Spleen (tissue), 11 donors: ENCODE results near the gene PRR15. TPM values are rescaled to one million over a fixed set of nuclear protein-coding genes. Genes with fewer than 3 reads are reported as not detected.

Source experiments
- DNase-seq: peaks from one replicate; pipeline ENCODE4 v3.0.0-alpha.2; 2020
- H3K27ac ChIP-seq, 8 donors: fragments of 200-600 bp; sonication (generic) in 7 of 8; 1 replicate in 4 of 8; 2 replicates in 4 of 8; pipeline versions ENCODE4 v1.5.0 to v1.8.0; 2016 to 2021; ENCODE audit warnings: inconsistent platforms in 4 of 8, mild to moderate bottlenecking in 4 of 8, moderate library complexity in 1 of 8
- H3K27me3 ChIP-seq, 7 donors: fragments of 200-600 bp; sonication (generic) in 6 of 7; replicated peaks in 1 of 7; 1 replicate in 4 of 7; 2 replicates in 3 of 7; pipeline versions ENCODE4 v1.5.0 to v1.8.0; 2016 to 2021; ENCODE audit warnings: inconsistent platforms in 3 of 7, mild to moderate bottlenecking in 1 of 7
- H3K36me3 ChIP-seq, 6 donors: fragments of 200-600 bp; sonication (generic) in 5 of 6; 1 replicate in 4 of 6; 2 replicates in 2 of 6; pipeline versions ENCODE4 v1.5.0 to v1.8.0; 2016 to 2021; ENCODE audit warnings: inconsistent platforms in 2 of 6
- H3K4me1 ChIP-seq, 6 donors: fragments of 200-600 bp; sonication (generic) in 5 of 6; 1 replicate in 3 of 6; 2 replicates in 3 of 6; pipeline versions ENCODE4 v1.5.0 to v1.8.0; 2016 to 2021; ENCODE audit warnings: inconsistent platforms in 3 of 6
- H3K4me3 ChIP-seq, 8 donors: fragments of 200-600 bp; sonication (generic) in 7 of 8; 1 replicate in 4 of 8; 2 replicates in 4 of 8; pipeline versions ENCODE4 v1.5.0 to v1.8.0; 2016 to 2021; ENCODE audit warnings: inconsistent platforms in 4 of 8, mild to moderate bottlenecking in 4 of 8, moderate library complexity in 2 of 8
- H3K9me3 ChIP-seq, 8 donors: fragments of 200-600 bp; sonication (generic) in 7 of 8; 1 replicate in 4 of 8; 2 replicates in 4 of 8; pipeline versions ENCODE4 v1.5.0 to v1.8.0; 2016 to 2021; ENCODE audit warnings: inconsistent platforms in 4 of 8
- CTCF ChIP-seq, 11 experiments: fragments of 200-600 bp in 7 of 11; fragments of 450-650 bp in 4 of 11; sonication (generic) in 4 of 11; IDR thresholded peaks in 8 of 11; conservative IDR thresholded peaks in 3 of 11; 1 replicate in 7 of 11; 2 replicates in 4 of 11; pipeline versions ENCODE4 v1.4.0 to v1.8.0; 2016 to 2021; ENCODE audit warnings: antibody characterized with exemption in 11 of 11, inconsistent platforms in 4 of 11, mild to moderate bottlenecking in 1 of 11
- POLR2A ChIP-seq, 3 donors: fragments of 450-650 bp; IDR thresholded peaks; one replicate each; pipeline ENCODE4 v1.5.1; 2017; ENCODE audit warnings: antibody characterized with exemption in 3 of 3, mild to moderate bottlenecking in 1 of 3
- POLR2AphosphoS5 ChIP-seq, 3 donors: sonication (generic); formaldehyde crosslinking; IDR thresholded peaks; one replicate each; pipeline ENCODE4 v1.5.1; 2017; ENCODE audit warnings: antibody characterized with exemption in 3 of 3
- WGBS, 5 donors: extraction: QIAGEN DNeasy Blood & Tissue Kit in 3 of 5; methylation state at CpG; one replicate each; pipeline versions ENCODE4 v1.1.5 to v1.1.7; 2013 to 2018; 5-methylcytosine and 5-hydroxymethylcytosine counted together
- intact Hi-C: fragments of 100-400 bp; cut with DNase I; formaldehyde crosslinking; loops from one replicate; pipeline ENCODE4 v1.15.0; 2023; ENCODE audit warnings: low total_unique reads
- polyA plus RNA-seq, 3 donors: library from polyadenylated mRNA; stranded (reverse); fragments of 200-250 nt; gene quantifications; one replicate each; pipeline ENCODE4 v1.2.1, GENCODE V29; 2013
- total RNA-seq, 7 donors: library from RNA; depleted of rRNA in 3 of 7; stranded (reverse); fragments of >200 nt in 3 of 7; fragmentation: NEBNext Ultra II Directional in 4 of 7; extraction: Animal tissue kit (Norgen Biotek cat#: 25700) in 4 of 7; gene quantifications; one replicate each; pipeline versions ENCODE4 v1.1.0 to v1.2.1, GENCODE V29; 2016 to 2021
- donor health status: healthy with polysubstance abuse.
- donor health status: DM: no; HTN: no; CAD: no; lungs with moderate emphysema.
- donor health status: DM: no; HTN: no; CAD: no.
- donor health status: Bipolar disorder and iron deficiency.
- donor health status: healthy.
- donor health status: DM: no; HTN: no; CAD: no.
- donor health status: DM: yes; HTN: yes; CAD: no.

PRR15 gene
- total and polyA plus RNA-seq, 10 donors = 0.06 to 0.11 TPM; not detected in 8

DNA sequence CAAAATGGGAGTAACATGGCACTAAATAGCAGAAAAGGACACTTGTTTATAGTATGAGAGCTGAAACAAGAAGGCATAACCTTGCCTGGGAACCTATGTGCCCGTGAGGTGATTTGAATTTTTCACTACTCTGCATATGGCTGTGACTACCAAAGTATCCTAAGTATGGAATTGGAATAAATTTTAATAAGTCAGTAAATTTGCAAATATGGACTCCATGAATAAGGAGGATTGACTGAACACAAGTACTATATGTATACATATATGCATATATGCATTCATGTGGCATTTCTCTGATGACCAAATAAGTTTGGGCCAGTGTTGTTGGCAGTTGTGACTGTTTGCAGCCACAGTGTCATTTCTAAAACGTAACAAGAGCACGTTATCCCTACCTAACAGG is 34.5 kb downstream of the PRR15 start:
- no peak for TF ChIP-seq POLR2A (IDR thresholded peaks at IDR 0.05)
- no peak for TF ChIP-seq POLR2AphosphoS5 (IDR thresholded peaks at IDR 0.05)
- TF ChIP-seq CTCF (IDR thresholded peaks at IDR 0.05 in 8 of 11, conservative IDR thresholded peaks at IDR 0.05 in 3 of 11) = no peak
- 81 to 96% (median 91%) methylated on average over 3 of the region's 3 CpGs for WGBS, 5 donors
- H3K27me3 ChIP-seq = peaks cover 0 to 9% (median 0%) of the 10 kb centered on the region in 7 donors
- no peaks in the 10 kb centered on the region for H3K4me1 ChIP-seq
- intact Hi-C loops = no loop called here
- H3K9me3 ChIP-seq = no peaks in the 10 kb centered on the region
- no peak overlapping the region for H3K4me3 ChIP-seq
- no peaks in the 10 kb centered on the region for H3K36me3 ChIP-seq
- H3K27ac ChIP-seq = no peak overlapping the region
- no peak for DNase-seq

- Histone ChIP-seq H3K27ac (no peak overlapping the region), H3K36me3 (no peaks in the 10 kb centered on the region), H3K9me3 (no peaks in the 10 kb centered on the region), H3K4me1 (no peaks in the 10 kb centered on the region), H3K27me3 (peaks cover 0 to 9% (median 0%) of the 10 kb centered on the region in 7 donors), H3K4me3 (no peak overlapping the region)
- WGBS, 5 donors = 74 to 78% (median 77%) methylated on average over 8 of the region's 8 CpGs
- intact Hi-C loops = no loop called here
- no peak for TF ChIP-seq POLR2A (IDR thresholded peaks at IDR 0.05)
- no peak for TF ChIP-seq CTCF (IDR thresholded peaks at IDR 0.05 in 8 of 11, conservative IDR thresholded peaks at IDR 0.05 in 3 of 11)
- no peak for TF ChIP-seq POLR2AphosphoS5 (IDR thresholded peaks at IDR 0.05)
- DNase-seq = no peak
Measured at GRCh38 chr7:29598613-29599012, 35.0 kb downstream of the PRR15 start.

DNA sequence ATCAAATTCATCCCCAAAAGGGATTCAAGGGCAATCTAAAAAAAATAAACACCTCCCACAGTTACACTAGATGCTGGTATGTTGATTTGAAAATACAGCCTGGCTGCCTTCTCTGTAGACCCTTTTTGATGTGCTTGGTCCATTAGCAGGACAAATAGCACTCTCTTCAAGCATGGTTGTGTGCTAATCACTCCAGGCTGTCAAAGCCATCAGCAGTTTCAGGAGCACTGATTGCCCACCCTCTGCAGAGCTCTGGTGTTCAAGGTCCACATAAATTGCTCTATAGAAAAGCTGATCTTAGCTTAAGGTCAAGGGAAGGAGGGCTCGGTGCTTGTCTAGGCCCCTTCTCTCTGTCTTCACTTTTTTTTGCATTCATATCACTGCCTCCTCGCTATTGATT is 35.4 kb downstream of the PRR15 start:
- peaks cover 0 to 9% (median 0%) of the 10 kb centered on the region in 7 donors for H3K27me3 ChIP-seq
- no peak overlapping the region for H3K27ac ChIP-seq
- no peaks in the 10 kb centered on the region for H3K36me3 ChIP-seq
- H3K9me3 ChIP-seq = no peaks in the 10 kb centered on the region
- WGBS, 5 donors = 72 to 93% (median 89%) methylated on average over 2 of the region's 2 CpGs
- TF ChIP-seq POLR2AphosphoS5 (IDR thresholded peaks at IDR 0.05) (no peak), POLR2A (IDR thresholded peaks at IDR 0.05) (no peak), CTCF (IDR thresholded peaks at IDR 0.05 in 8 of 11, conservative IDR thresholded peaks at IDR 0.05 in 3 of 11) (no peak)
- no peak for DNase-seq
- intact Hi-C loops = no loop called here
- H3K4me3 ChIP-seq = no peak overlapping the region
- H3K4me1 ChIP-seq = no peaks in the 10 kb centered on the region

- TF ChIP-seq POLR2A (IDR thresholded peaks at IDR 0.05) = no peak
- TF ChIP-seq POLR2AphosphoS5 (IDR thresholded peaks at IDR 0.05) = no peak
- TF ChIP-seq CTCF (IDR thresholded peaks at IDR 0.05 in 8 of 11, conservative IDR thresholded peaks at IDR 0.05 in 3 of 11) = no peak
- H3K36me3 ChIP-seq = no peaks in the 10 kb centered on the region
- H3K4me3 ChIP-seq = no peak overlapping the region
- H3K27ac ChIP-seq = no peak overlapping the region
- intact Hi-C loops = loop anchor here (5.0 kb wide), 1 partner anchor 673 kb away; no protein-coding TSS in a partner anchor
- no peaks in the 10 kb centered on the region for H3K9me3 ChIP-seq
- peaks cover 0 to 3% (median 0%) of the 10 kb centered on the region in 7 donors for H3K27me3 ChIP-seq
- no peak for DNase-seq
- 78 to 94% (median 91%) methylated on average over 4 of the region's 4 CpGs for WGBS, 5 donors
- no peaks in the 10 kb centered on the region for H3K4me1 ChIP-seq
Measured at GRCh38 chr7:29600661-29601060, 37.0 kb downstream of the PRR15 start.
